Psoas muscle (tissue), 8 donors: Measurements from ENCODE around the gene GSG1L. TPM values are rescaled to one million over a fixed set of nuclear protein-coding genes. Genes with fewer than 3 reads are reported as not detected.

Experiments used
- ATAC-seq, 4 donors: fragments of 200-7000 bp; cut with Tn5 transposase; one replicate each; pipeline ENCODE4 v1.9.1; 2020; ENCODE audit warnings: moderate library complexity in 3 of 4, mild to moderate bottlenecking in 2 of 4
- DNase-seq, 2 donors: peaks; one replicate each; pipeline ENCODE4 v3.0.0-alpha.2; 2020
- H3K27ac ChIP-seq: fragments of 200-600 bp; one replicate; pipeline ENCODE4 v1.8.0; 2022
- H3K27me3 ChIP-seq, 3 donors: fragments of 200-600 bp in 1 of 3; one replicate each; pipeline versions ENCODE4 v1.6.1 to v1.8.0; 2013 to 2022; ENCODE audit warnings: low read length in 2 of 3, mild to moderate bottlenecking in 2 of 3, moderate library complexity in 1 of 3; ENCODE audit not compliant: insufficient read depth in 3 of 3
- H3K36me3 ChIP-seq, 2 donors: fragments of 200-600 bp in 1 of 2; one replicate each; pipeline versions ENCODE4 v1.6.1 to v1.8.0; 2013 to 2022; ENCODE audit warnings: low read depth in 1 of 2, mild to moderate bottlenecking in 1 of 2, moderate library complexity in 1 of 2; ENCODE audit not compliant: insufficient read depth in 1 of 2
- H3K4me1 ChIP-seq: fragments of 200-600 bp; one replicate; pipeline ENCODE4 v1.8.0; 2022
- H3K4me3 ChIP-seq: fragments of 200-600 bp; one replicate; pipeline ENCODE4 v1.8.0; 2022; ENCODE audit warnings: mild to moderate bottlenecking
- H3K9me3 ChIP-seq: fragments of 200-600 bp; one replicate; pipeline ENCODE4 v1.8.0; 2022
- CTCF ChIP-seq: fragments of 200-600 bp; IDR thresholded peaks from one replicate; pipeline ENCODE4 v1.8.0; 2022; ENCODE audit warnings: antibody characterized with exemption
- WGBS, 3 donors: extraction: QIAGEN DNeasy Blood & Tissue Kit; methylation state at CpG; one replicate each; pipeline versions ENCODE4 v1.1.6 to v1.1.7; 2013; 5-methylcytosine and 5-hydroxymethylcytosine counted together
- intact Hi-C, 2 donors: fragments of 100-400 bp; cut with DNase I; formaldehyde crosslinking; loops; one replicate each; pipeline versions ENCODE4 v1.11.0 to v1.14.2; 2022
- polyA plus RNA-seq, 3 donors: library from polyadenylated mRNA; stranded (reverse); fragments of 200-250 nt; gene quantifications; one replicate each; pipeline ENCODE4 v1.2.3, GENCODE V29; 2013
- total RNA-seq, 4 donors: library from RNA; stranded (reverse); fragmentation: NEBNext Ultra II Directional in 2 of 4; extraction: Animal tissue kit (Norgen Biotek cat#: 25700) in 2 of 4; gene quantifications; one replicate each; pipeline versions ENCODE4 v1.2.1 to v1.2.4, GENCODE V29; 2021 to 2023
- donor health status: healthy with polysubstance abuse.
- donor health status: DM: no; HTN: no; CAD: no; lungs with moderate emphysema.
- donor health status: Bipolar disorder and iron deficiency.
- donor health status: healthy.
- donor health status: DM: yes; HTN: yes; CAD: no.
- donor health status: DM: no; HTN: no; CAD: no.
- donor health status: DM: no; HTN: no; CAD: no.
- donor health status: DM: yes; HTN: yes; CAD: no.

Gene GSG1L
- total and polyA plus RNA-seq, 7 donors = 0.04 to 0.17 (median 0.08) TPM; not detected in 2

GRCh38 chr16:28064150-28064549, 636 bp upstream of the GSG1L start:
- intact Hi-C loops = no loop called here

GRCh38 chr16:28062847-28063521, 530 bp downstream of the GSG1L start:
- Histone ChIP-seq H3K4me1 (peaks cover 2% of the 10 kb centered on the region), H3K27me3 (peaks cover 0 to 40% (median 7%) of the 10 kb centered on the region in 3 donors), H3K4me3 (peak overlapping the region; percentile 51), H3K36me3 (no peaks in the 10 kb centered on the region), H3K9me3 (no peaks in the 10 kb centered on the region), H3K27ac (no peak overlapping the region)
- ATAC-seq (peak in 1 of 4 donors; percentile 21), DNase-seq (no peak)
- WGBS, 3 donors = 1% methylated on average over 46 to 99 of the region's 99 CpGs
- intact Hi-C loops = no loop called here
- no peak for TF ChIP-seq CTCF

More at GRCh38 chr16:28064150-28064549, 636 bp upstream of the GSG1L start:
- Histone ChIP-seq H3K4me3 (no peak overlapping the region), H3K36me3 (no peaks in the 10 kb centered on the region), H3K4me1 (peaks cover 7% of the 10 kb centered on the region), H3K27ac (no peak overlapping the region), H3K27me3 (peaks cover 0 to 32% (median 4%) of the 10 kb centered on the region in 3 donors), H3K9me3 (no peaks in the 10 kb centered on the region)
- DNase-seq = no peak
- no peak for TF ChIP-seq CTCF
- WGBS, 3 donors = 52 to 55% (median 52%) methylated on average over 3 of the region's 3 CpGs
- ATAC-seq = no peak

- H3K4me3 ChIP-seq = peak overlapping the region; percentile 51
- no peaks in the 10 kb centered on the region for H3K36me3 ChIP-seq
- ATAC-seq = no peak
- no peak for TF ChIP-seq CTCF
- no peaks in the 10 kb centered on the region for H3K9me3 ChIP-seq
- no peaks in the 10 kb centered on the region for H3K4me1 ChIP-seq
- no peak for DNase-seq
- WGBS, 3 donors = 3 to 5% (median 4%) methylated on average over 23 to 39 of the region's 39 CpGs
- peaks cover 0 to 41% (median 7%) of the 10 kb centered on the region in 3 donors for H3K27me3 ChIP-seq
- H3K27ac ChIP-seq = no peak overlapping the region
- intact Hi-C loops = no loop called here
These were observed 1.2 kb downstream of the GSG1L start for GRCh38 chr16:28062261-28062846.

DNA sequence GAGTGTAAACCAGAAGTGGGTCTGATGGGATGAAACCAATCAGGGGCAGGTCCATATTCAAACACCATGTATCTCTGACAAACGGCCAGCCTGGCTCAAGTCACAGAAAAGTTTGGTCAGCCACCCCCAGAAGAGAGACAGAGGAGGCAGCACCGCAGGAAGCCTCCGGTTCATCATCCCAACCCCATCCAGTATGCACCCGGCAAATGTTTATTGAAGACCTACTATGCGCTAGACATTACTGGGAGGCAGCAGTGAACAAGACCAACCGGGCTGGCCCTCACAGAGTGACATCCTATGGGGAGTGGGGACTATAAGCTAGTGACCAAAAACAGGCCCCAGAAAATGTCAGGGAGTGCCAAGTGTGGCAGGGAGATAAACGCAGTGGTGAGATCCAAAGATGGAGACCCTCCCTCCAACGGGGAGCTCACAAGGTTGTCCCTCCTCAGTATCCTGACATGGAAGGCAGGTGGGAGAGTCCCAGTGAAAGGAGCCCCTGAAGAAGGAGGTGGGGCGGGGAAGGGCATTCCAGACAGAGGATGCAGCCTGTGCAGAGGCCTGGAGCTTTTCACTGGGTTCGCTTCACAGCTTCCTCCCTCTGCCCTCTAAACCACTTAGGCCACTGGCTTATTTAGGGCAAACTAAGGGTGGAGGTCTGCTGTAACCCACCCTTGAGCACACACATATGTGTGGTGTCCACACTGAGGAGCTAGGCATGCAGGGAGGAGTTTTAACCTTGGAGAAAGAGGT, 2.0 kb downstream of the GSG1L start:
- H3K27ac ChIP-seq = no peak overlapping the region
- H3K9me3 ChIP-seq = no peaks in the 10 kb centered on the region
- 69 to 79% (median 74%) methylated on average over 10 of the region's 10 CpGs for WGBS, 3 donors
- peaks cover 0 to 41% (median 7%) of the 10 kb centered on the region in 3 donors for H3K27me3 ChIP-seq
- no peaks in the 10 kb centered on the region for H3K36me3 ChIP-seq
- DNase-seq = no peak
- H3K4me1 ChIP-seq = no peaks in the 10 kb centered on the region
- TF ChIP-seq CTCF = no peak
- no peak for ATAC-seq
- H3K4me3 ChIP-seq = no peak overlapping the region
- intact Hi-C loops = no loop called here
